Brain microvascular endothelial cell (primary cell): ENCODE data around the gene GUK1.

ENCODE experiments used
- DNase-seq: peaks from one replicate; pipeline ENCODE4 v3.0.0-alpha.2; 2020
- H3K27ac ChIP-seq: fragments of 250-450 bp; sonication (Bioruptor Pico); 2 replicates; pipeline ENCODE4 v1.5.1; 2020; ENCODE audit warnings: mild to moderate bottlenecking, moderate library complexity
- H3K27me3 ChIP-seq: fragments of 250-450 bp; sonication (Bioruptor Pico); replicated peaks from 2 replicates; pipeline ENCODE4 v1.5.1; 2020; ENCODE audit warnings: mild to moderate bottlenecking
- H3K36me3 ChIP-seq: fragments of 250-450 bp; sonication (Bioruptor Pico); replicated peaks from 2 replicates; pipeline ENCODE4 v1.5.1; 2020; ENCODE audit warnings: mild to moderate bottlenecking
- H3K4me3 ChIP-seq: 2 replicates; pipeline ENCODE4 v1.5.1; 2011; ENCODE audit warnings: low read depth, mild to moderate bottlenecking, control low read depth, low read length, moderate library complexity
- CTCF ChIP-seq: IDR thresholded peaks from 2 replicates; pipeline ENCODE4 v1.5.1; 2011; ENCODE audit warnings: low read depth, mild to moderate bottlenecking, moderate library complexity, low read length, control low read depth, inconsistent platforms; ENCODE audit errors: missing control alignments
- in situ Hi-C: cut with HindIII; loops from 2 replicates; pipeline ENCODE4 v1.10.0; 2017; ENCODE audit warnings: low sequenced_read_pairs, low pct_ligation_motif_present

Gene GUK1

DNA sequence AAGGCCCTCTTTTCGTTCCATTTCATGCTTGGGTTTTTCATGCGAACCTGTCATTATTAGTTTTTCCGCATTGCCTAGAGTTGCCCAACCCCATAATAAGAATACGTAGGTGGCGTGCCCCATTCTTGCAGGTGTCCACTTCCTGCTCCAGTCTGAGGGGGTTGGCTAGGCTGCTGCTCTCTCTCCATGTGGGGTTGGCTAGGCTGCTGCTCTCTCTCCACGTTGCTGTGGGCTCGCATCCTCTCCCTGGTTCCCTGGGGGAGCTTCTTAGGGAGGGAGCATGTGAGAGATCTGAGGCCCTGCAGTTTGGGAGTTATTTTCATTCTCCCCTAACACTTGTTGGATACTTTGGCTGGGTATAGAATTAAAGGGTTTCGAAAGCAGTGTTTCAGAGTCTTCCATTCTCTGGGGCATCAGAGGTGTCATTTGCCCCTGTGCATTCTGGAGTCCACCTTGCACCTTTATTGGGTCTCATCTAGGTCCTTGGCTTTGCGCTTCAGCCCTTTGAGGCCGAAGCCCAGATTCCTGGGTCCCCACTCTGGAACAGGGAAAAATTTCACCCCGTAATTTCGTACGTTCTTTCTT is 45.6 kb upstream of the GUK1 start:
- H3K4me3 ChIP-seq, result no peak overlapping the region
- no peak for DNase-seq
- peaks cover 37% of the 10 kb centered on the region for H3K36me3 ChIP-seq
- no peaks in the 10 kb centered on the region for H3K27me3 ChIP-seq
- H3K27ac ChIP-seq, result no peak overlapping the region
- TF ChIP-seq CTCF, result no peak
- in situ Hi-C loops, result no loop called here

DNA sequence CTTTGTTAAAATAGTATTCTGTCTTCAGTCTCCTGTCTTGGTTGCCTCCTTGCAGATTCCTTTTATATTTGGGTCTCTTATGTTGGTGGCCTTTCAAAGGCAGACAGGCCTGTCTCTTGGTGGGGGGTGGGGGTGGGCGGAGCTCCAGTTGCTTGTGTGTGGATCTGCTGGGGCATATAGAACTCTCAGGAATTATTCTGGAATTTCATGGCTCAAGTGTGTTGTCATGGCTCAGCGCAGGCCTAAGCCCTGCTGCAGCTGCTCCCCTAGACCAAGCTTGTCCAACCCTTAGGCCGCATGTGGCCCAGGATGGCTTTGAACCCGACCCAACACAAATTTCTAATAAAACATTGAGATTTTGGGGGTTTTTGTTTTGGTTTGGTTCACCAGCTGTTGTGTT is 44.9 kb upstream of the GUK1 start:
- Histone ChIP-seq H3K4me3 (no peak overlapping the region), H3K27me3 (no peaks in the 10 kb centered on the region), H3K36me3 (peaks cover 40% of the 10 kb centered on the region), H3K27ac (no peak overlapping the region)
- TF ChIP-seq CTCF, result no peak
- no peak for DNase-seq
- in situ Hi-C loops, result no loop called here

- in situ Hi-C loops, result no loop called here
- no peak overlapping the region for H3K27ac ChIP-seq
- H3K36me3 ChIP-seq, result peaks cover 44% of the 10 kb centered on the region
- no peaks in the 10 kb centered on the region for H3K27me3 ChIP-seq
- DNase-seq, result no peak
- no peak overlapping the region for H3K4me3 ChIP-seq
- no peak for TF ChIP-seq CTCF
Observed at GRCh38 chr1:228095938-228096337, 44.1 kb upstream of the GUK1 start.

DNA sequence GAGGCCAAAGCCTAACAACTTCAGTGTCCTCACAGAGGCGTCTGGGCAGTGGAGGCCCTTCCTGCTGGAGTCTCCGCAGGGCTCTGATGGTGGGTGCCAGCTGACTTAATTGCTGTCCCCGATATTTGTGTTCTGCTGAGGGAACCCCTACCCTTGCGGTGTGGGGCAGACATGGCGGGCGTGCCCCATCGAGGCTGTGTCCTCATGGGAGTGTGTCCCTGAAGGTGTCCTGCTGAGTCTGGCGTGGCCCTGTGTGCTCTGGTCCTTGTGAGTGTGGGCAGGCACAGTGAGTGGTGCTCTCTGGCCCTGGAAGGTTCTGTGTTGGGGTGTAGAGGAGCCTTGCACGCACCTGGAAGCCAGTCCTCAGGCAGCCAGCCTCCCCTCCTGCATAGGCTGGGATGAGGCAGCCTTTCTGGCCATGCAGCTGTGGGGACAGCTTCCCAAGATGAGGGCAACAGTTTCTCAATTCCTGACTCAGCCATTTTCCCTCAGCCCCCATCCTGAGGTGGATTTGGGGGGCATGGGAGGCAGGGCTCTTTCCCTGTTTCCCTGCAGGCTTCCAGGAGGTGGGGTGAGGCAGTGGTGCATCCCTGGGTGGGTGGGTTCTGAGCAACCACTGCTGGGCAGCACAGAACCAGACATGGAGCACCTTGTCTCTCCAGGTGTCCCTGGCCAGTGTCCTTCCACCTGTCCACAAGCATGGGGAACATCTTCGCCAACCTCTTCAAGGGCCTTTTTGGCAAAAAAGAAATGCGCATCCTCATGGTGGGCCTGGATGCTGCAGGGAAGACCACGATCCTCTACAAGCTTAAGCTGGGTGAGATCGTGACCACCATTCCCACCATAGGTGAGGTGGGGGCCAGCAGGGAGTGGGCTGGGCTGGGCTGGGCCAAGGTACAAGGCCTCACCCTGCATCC is 43.4 kb upstream of the GUK1 start:
- Histone ChIP-seq H3K4me3 (no peak overlapping the region), H3K27me3 (no peaks in the 10 kb centered on the region), H3K36me3 (peaks cover 46% of the 10 kb centered on the region), H3K27ac (no peak overlapping the region)
- in situ Hi-C loops, result no loop called here
- no peak for DNase-seq
- TF ChIP-seq CTCF, result no peak

GRCh38 chr1:228097333-228098081 is 42.6 kb upstream of the GUK1 start:
- no peak for TF ChIP-seq CTCF
- in situ Hi-C loops, result no loop called here
- Histone ChIP-seq H3K27me3 (no peaks in the 10 kb centered on the region), H3K27ac (no peak overlapping the region), H3K36me3 (peaks cover 46% of the 10 kb centered on the region), H3K4me3 (no peak overlapping the region)
- no peak for DNase-seq
